PC-9 (cell line): ENCODE results near the gene RNF166. TPM values are rescaled to one million over a fixed set of nuclear protein-coding genes. Genes with fewer than 3 reads are reported as not detected.
A peak's percentile ranks its signal among the peaks of the same experiment; 100 is the strongest.

Experiments
- BruUV-seq: library from RNA; stranded (reverse); fragments of 400-500 nt; replicated peaks from 2 replicates; lab custom pipeline; 2021; lab: Mats Ljungman, UMichigan
- CTCF ChIA-PET: fragments of 300-600 bp; sonication (Branson Sonifier 250); formaldehyde crosslinking; loops from one replicate; lab custom pipeline; 2022; ENCODE audit warnings: antibody characterized with exemption; lab: Charles Lee
- POLR2A ChIA-PET: fragments of 300-600 bp; sonication (Branson Sonifier 250); formaldehyde crosslinking; loops from one replicate; lab custom pipeline; 2022; ENCODE audit warnings: antibody characterized with exemption; ENCODE audit not compliant: unreplicated experiment; lab: Charles Lee
- DNase-seq, 2 experiments: peaks; one replicate each; pipeline versions ENCODE4 v3.0.0 to v3.0.0-alpha.2; 2015 to 2022; ENCODE audit warnings: mixed read lengths in 1 of 2
- H2AFZ ChIP-seq: fragments of 200-600 bp; sonication (generic); 2 replicates; pipeline ENCODE4 v1.8.1; 2017; ENCODE audit warnings: antibody characterized with exemption
- H3F3A ChIP-seq: fragments of 200-600 bp; sonication (generic); 2 replicates; pipeline ENCODE4 v1.8.1; 2017; ENCODE audit warnings: antibody characterized with exemption, mild to moderate bottlenecking, low read depth; ENCODE audit not compliant: insufficient read depth
- H3K27ac ChIP-seq: fragments of 200-600 bp; sonication (generic); 2 replicates; pipeline ENCODE4 v1.6.1; 2016; ENCODE audit warnings: mixed run types
- H3K27me3 ChIP-seq: fragments of 200-600 bp; sonication (generic); 2 replicates; pipeline ENCODE4 v1.6.1; 2016; ENCODE audit warnings: low read depth, mixed run types; ENCODE audit not compliant: insufficient read depth
- H3K36me3 ChIP-seq: fragments of 200-600 bp; sonication (generic); 2 replicates; pipeline ENCODE4 v1.6.1; 2016; ENCODE audit warnings: low read depth, mixed run types
- H3K4me1 ChIP-seq: fragments of 200-600 bp; sonication (generic); replicated peaks from 2 replicates; pipeline ENCODE4 v1.6.1; 2016; ENCODE audit warnings: mixed run types; ENCODE audit not compliant: insufficient read depth
- H3K4me2 ChIP-seq: fragments of 200-600 bp; sonication (generic); 2 replicates; pipeline ENCODE4 v1.6.1; 2017; ENCODE audit warnings: mixed run types
- H3K4me3 ChIP-seq: fragments of 200-600 bp; sonication (generic); 2 replicates; pipeline ENCODE4 v1.6.1; 2016; ENCODE audit warnings: mixed run types
- H3K79me2 ChIP-seq: fragments of 200-600 bp; sonication (generic); 2 replicates; pipeline ENCODE4 v1.6.1; 2017; ENCODE audit warnings: low read depth, mixed run types
- H3K9me2 ChIP-seq: fragments of 200-600 bp; sonication (generic); 2 replicates; pipeline ENCODE4 v1.8.1; 2017; ENCODE audit warnings: mild to moderate bottlenecking; ENCODE audit not compliant: insufficient read depth
- H3K9me3 ChIP-seq: fragments of 200-600 bp; sonication (generic); 2 replicates; pipeline ENCODE4 v1.8.1; 2016; ENCODE audit warnings: low read depth; ENCODE audit not compliant: insufficient read depth
- H4K20me1 ChIP-seq: fragments of 200-600 bp; sonication (generic); 2 replicates; pipeline ENCODE4 v1.8.1; 2017; ENCODE audit not compliant: insufficient read depth
- EZH2 ChIP-seq: fragments of 200-600 bp; sonication (generic); IDR thresholded peaks from 2 replicates; pipeline ENCODE4 v1.8.0; 2017; ENCODE audit warnings: antibody characterized with exemption, low read depth
- intact Hi-C: fragments of 100-400 bp; cut with micrococcal nuclease; formaldehyde crosslinking; loops from one replicate; pipeline ENCODE4 v1.10.0; 2022; ENCODE audit not compliant: unreplicated experiment
- total RNA-seq: library from RNA; stranded (reverse); gene quantifications from 2 replicates; pipeline ENCODE4 v1.2.3, GENCODE V29; 2021
- TF ChIP-seq, protein P1 (sequence below): fragments of 200-600 bp; sonication (generic); conservative IDR thresholded peaks from 2 replicates; pipeline ENCODE4 v1.6.1; 2017; ENCODE audit warnings: mixed run types, antibody characterized with exemption, mild to moderate bottlenecking, moderate library complexity

RNF166 gene
- total RNA-seq, 1 experiment from 2014 or later: 29.4 TPM

DNA sequence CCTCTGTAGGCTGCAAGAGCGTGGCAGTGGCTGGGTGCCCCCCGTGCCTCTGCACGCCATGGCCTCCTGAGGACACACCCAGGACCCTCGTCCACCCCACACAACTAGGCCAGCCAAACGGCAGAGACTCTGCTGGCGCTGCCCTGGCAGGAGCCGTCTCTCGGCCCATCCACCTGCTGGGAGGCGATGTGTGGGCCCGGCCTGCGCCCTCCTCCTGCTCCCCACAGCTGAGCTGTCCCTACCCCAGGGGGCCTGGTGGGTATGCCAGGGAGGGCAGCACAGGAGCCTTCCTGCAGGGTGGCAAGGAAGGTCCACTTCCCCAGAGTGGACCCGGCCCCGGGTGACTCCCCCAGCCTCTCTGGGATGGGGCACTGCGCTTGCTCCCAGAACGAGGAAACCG is 7.0 kb downstream of the RNF166 start:
- no peaks in the 10 kb centered on the region for H3K9me3 ChIP-seq
- H3K4me3 ChIP-seq: no peak overlapping the region
- H3K27me3 ChIP-seq: no peaks in the 10 kb centered on the region
- H3K9me2 ChIP-seq: no peaks in the 10 kb centered on the region
- CTCF ChIA-PET: no interaction called here
- POLR2A ChIA-PET: no interaction called here
- DNase-seq: no peak
- H4K20me1 ChIP-seq: peaks cover 4% of the 10 kb centered on the region; the same call in 1 of the 2 replicates
- no peaks in the 10 kb centered on the region for H3K36me3 ChIP-seq
- no peak overlapping the region for H3K4me2 ChIP-seq
- no peaks in the 10 kb centered on the region for H3F3A ChIP-seq
- BruUV-seq: no TSS peak
- H2AFZ ChIP-seq: no peak overlapping the region
- H3K4me1 ChIP-seq: no peaks in the 10 kb centered on the region
- no peak overlapping the region for H3K27ac ChIP-seq
- TF ChIP-seq EZH2: no peak
- TF ChIP-seq, protein P1, sequence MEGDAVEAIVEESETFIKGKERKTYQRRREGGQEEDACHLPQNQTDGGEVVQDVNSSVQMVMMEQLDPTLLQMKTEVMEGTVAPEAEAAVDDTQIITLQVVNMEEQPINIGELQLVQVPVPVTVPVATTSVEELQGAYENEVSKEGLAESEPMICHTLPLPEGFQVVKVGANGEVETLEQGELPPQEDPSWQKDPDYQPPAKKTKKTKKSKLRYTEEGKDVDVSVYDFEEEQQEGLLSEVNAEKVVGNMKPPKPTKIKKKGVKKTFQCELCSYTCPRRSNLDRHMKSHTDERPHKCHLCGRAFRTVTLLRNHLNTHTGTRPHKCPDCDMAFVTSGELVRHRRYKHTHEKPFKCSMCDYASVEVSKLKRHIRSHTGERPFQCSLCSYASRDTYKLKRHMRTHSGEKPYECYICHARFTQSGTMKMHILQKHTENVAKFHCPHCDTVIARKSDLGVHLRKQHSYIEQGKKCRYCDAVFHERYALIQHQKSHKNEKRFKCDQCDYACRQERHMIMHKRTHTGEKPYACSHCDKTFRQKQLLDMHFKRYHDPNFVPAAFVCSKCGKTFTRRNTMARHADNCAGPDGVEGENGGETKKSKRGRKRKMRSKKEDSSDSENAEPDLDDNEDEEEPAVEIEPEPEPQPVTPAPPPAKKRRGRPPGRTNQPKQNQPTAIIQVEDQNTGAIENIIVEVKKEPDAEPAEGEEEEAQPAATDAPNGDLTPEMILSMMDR: no peak
- H3K79me2 ChIP-seq: no peaks in the 10 kb centered on the region
- intact Hi-C loops: no loop called here

DNA sequence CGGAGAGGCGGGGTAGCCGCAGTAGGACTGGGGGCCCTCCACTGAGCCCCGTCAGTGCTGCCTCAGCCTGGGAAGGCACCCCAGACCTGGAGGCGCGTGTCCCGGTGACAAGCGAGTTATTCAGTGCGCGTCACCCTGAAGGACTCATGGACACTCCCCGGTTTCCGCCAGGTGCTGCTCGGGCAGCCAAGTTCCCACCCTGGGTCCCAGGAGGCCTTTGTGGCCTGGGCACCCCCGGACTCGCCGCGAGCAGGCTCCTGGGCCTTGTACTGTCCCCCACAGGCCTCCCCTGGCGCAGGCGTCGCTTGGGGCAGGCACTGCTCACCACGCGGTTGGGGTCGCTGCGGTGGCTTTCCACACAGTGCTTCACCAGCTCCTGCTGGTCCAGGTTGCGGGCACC is 7.6 kb downstream of the RNF166 start:
- no peaks in the 10 kb centered on the region for H3K79me2 ChIP-seq
- no peaks in the 10 kb centered on the region for H3K36me3 ChIP-seq
- no peaks in the 10 kb centered on the region for H4K20me1 ChIP-seq
- H3K9me3 ChIP-seq: no peaks in the 10 kb centered on the region
- no peaks in the 10 kb centered on the region for H3K4me1 ChIP-seq
- no TSS peak for BruUV-seq
- no peak overlapping the region for H3K4me2 ChIP-seq
- TF ChIP-seq, protein P1: no peak
- TF ChIP-seq EZH2: no peak
- H2AFZ ChIP-seq: no peak overlapping the region
- CTCF ChIA-PET: no interaction called here
- POLR2A ChIA-PET: no interaction called here
- intact Hi-C loops: no loop called here
- H3K27me3 ChIP-seq: no peaks in the 10 kb centered on the region
- no peak overlapping the region for H3K4me3 ChIP-seq
- no peak for DNase-seq
- H3K9me2 ChIP-seq: no peaks in the 10 kb centered on the region
- no peak overlapping the region for H3K27ac ChIP-seq
- H3F3A ChIP-seq: no peaks in the 10 kb centered on the region

DNA sequence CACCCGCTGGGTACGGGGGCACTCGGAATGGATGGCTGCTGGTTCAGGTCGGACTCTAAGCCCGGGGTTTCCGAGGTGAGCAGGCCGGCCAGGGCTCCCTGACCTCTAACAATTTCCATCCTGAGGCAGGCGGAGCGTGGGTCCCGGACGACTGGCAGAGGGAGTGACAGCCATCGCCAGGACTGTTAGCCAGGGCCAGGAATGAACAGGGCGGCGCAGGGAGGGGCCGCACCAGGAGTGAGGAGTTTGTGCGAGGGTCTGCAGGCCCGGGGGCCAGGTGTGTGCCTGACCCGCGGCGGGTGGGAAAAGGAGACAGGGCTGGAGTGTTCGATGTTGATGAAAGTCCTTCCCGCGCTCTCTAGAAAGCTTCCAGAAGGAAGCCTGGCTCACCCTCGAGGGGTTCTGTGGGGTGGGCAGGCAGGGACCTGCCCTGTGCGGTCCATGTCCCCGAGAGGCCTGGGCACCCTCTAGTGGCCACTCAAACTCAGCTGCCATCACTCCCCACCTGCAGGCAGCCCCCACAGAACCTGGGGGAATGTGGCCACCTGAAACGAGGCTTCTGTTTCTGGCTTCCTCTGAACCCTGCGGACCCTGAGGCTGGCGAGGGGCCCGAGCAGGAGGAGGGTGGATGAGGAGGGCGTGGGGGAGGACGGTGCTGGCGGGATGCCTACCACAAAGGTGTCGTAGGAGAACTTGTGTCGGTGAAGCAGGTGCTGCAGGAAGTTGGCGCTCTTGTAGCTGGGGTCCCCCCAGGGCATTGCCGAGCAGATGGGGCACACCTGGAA is 8.2 kb downstream of the RNF166 start:
- CTCF ChIA-PET: no interaction called here

More for the DNA sequence above, 8.2 kb downstream of the RNF166 start:
- POLR2A ChIA-PET: no interaction called here
- H3K27me3 ChIP-seq: no peaks in the 10 kb centered on the region
- H3K9me3 ChIP-seq: no peaks in the 10 kb centered on the region
- BruUV-seq: no TSS peak
- no peaks in the 10 kb centered on the region for H3F3A ChIP-seq
- H3K27ac ChIP-seq: no peak overlapping the region
- intact Hi-C loops: no loop called here
- H3K79me2 ChIP-seq: no peaks in the 10 kb centered on the region
- no peak overlapping the region for H3K4me3 ChIP-seq
- no peaks in the 10 kb centered on the region for H4K20me1 ChIP-seq
- H3K9me2 ChIP-seq: no peaks in the 10 kb centered on the region
- no peak overlapping the region for H3K4me2 ChIP-seq
- no peaks in the 10 kb centered on the region for H3K4me1 ChIP-seq
- TF ChIP-seq, protein P1: peak; percentile 51; the same call in 1 of the 2 replicates
- no peak for TF ChIP-seq EZH2
- no peak overlapping the region for H2AFZ ChIP-seq
- H3K36me3 ChIP-seq: no peaks in the 10 kb centered on the region
- DNase-seq: no peak
